Prostate gland (tissue), 2 donors: ENCODE results near the gene SYT17.

ENCODE experiments used
- CTCF ChIP-seq, 4 experiments: fragments of 200-600 bp in 2 of 4; fragments of 450-650 bp in 2 of 4; sonication (generic) in 2 of 4; IDR thresholded peaks; 1 replicate in 3 of 4; 2 replicates in 1 of 4; pipeline ENCODE4 v1.5.1; 2016 to 2019; ENCODE audit warnings: antibody characterized with exemption in 4 of 4, mild to moderate bottlenecking in 2 of 4, moderate library complexity in 2 of 4
- POLR2AphosphoS5 ChIP-seq: sonication (generic); formaldehyde crosslinking; IDR thresholded peaks from one replicate; pipeline ENCODE4 v1.6.1; 2017; ENCODE audit warnings: antibody characterized with exemption

GRCh38 chr16:19228052-19228451 is 60.0 kb downstream of the SYT17 start:
- TF ChIP-seq POLR2AphosphoS5 (no peak), CTCF (IDR thresholded peaks at IDR 0.05) (no peak)
